HCT116 (cell line): ENCODE measurements around the gene ZMYM2. TPM values are rescaled to one million over a fixed set of nuclear protein-coding genes. Genes with fewer than 3 reads are reported as not detected.

Experiments used
- ATAC-seq: fragments of 200-7000 bp; cut with Tn5 transposase; 2 replicates; pipeline ENCODE4 v1.9.1; 2020; ENCODE audit warnings: mild to moderate bottlenecking, moderate library complexity
- BruUV-seq: library from RNA; stranded (reverse); fragments of 400-500 nt; replicated peaks from 2 replicates; lab custom pipeline; 2021; lab: Mats Ljungman, UMichigan
- CTCF ChIA-PET: fragments of 300-600 bp; sonication (Branson Sonifier 250); formaldehyde crosslinking; loops from one replicate; lab custom pipeline; 2021; ENCODE audit warnings: antibody characterized with exemption; lab: Charles Lee
- POLR2A ChIA-PET: fragments of 300-600, 350-600 bp; sonication (Branson Sonifier 250); formaldehyde crosslinking; loops from one replicate; lab custom pipeline; 2021; ENCODE audit warnings: antibody characterized with exemption; lab: Charles Lee
- RAD21 ChIA-PET, 2 experiments: fragments of 300-600 bp; sonication (Branson Sonifier 250); formaldehyde crosslinking; loops; one replicate each; lab custom pipeline; 2023; ENCODE audit warnings: low total read pairs in 2 of 2; ENCODE audit not compliant: uncharacterized antibody in 2 of 2, unreplicated experiment in 2 of 2, low non-redundant PET in 1 of 2; lab: Charles Lee
- DNase-seq: peaks from one replicate; pipeline ENCODE4 v3.0.0-alpha.2; 2010; ENCODE audit warnings: low read depth, low spot score
- H2AFZ ChIP-seq: fragments of 200-600 bp; shearing (Covaris generic), sonication (generic); 2 replicates; pipeline ENCODE4 v1.6.1; 2017; ENCODE audit warnings: low read depth, mixed run types, mixed read lengths, antibody characterized with exemption, low read length; ENCODE audit not compliant: poor library complexity, severe bottlenecking
- H3K27ac ChIP-seq: 2 replicates; pipeline ENCODE4 v1.5.1; 2012; ENCODE audit warnings: low read depth, low read length
- H3K27me3 ChIP-seq: fragments of 200-600 bp; sonication (generic); 2 replicates; pipeline ENCODE4 v1.6.1; 2016; ENCODE audit warnings: mixed run types, low read length, mixed read lengths; ENCODE audit not compliant: insufficient read depth
- H3K36me3 ChIP-seq, 2 experiments: fragments of 200-500 bp in 1 of 2; fragments of 200-600 bp in 1 of 2; sonication (Bioruptor generic) in 1 of 2; sonication (generic) in 1 of 2; 2 replicates each; pipeline versions ENCODE4 v1.5.1 to v1.6.1; 2014 to 2016; ENCODE audit warnings: low read length in 2 of 2, inconsistent platforms in 1 of 2, mixed read lengths in 1 of 2, mixed run types in 1 of 2; ENCODE audit not compliant: insufficient read depth in 2 of 2, control insufficient read depth in 1 of 2
- H3K4me1 ChIP-seq, 2 experiments: fragments of 200-600 bp in 1 of 2; sonication (generic) in 1 of 2; 2 replicates each; pipeline versions ENCODE4 v1.5.1 to v1.6.1; 2012 to 2017; ENCODE audit warnings: low read length in 2 of 2, inconsistent platforms in 1 of 2, mild to moderate bottlenecking in 1 of 2, mixed read lengths in 1 of 2, mixed run types in 1 of 2, moderate library complexity in 1 of 2; ENCODE audit not compliant: insufficient read depth in 2 of 2, control insufficient read depth in 1 of 2
- H3K4me2 ChIP-seq: fragments of 200-600 bp; sonication (generic); 2 replicates; pipeline ENCODE4 v1.6.1; 2017; ENCODE audit warnings: mixed run types, low read length, mixed read lengths
- H3K4me3 ChIP-seq, 2 experiments: fragments of 200-600 bp in 1 of 2; sonication (generic) in 1 of 2; replicated peaks in 1 of 2; 2 replicates each; pipeline ENCODE4 v1.5.1; 2011 to 2016; ENCODE audit warnings: low read length in 2 of 2, control low read depth in 1 of 2, low read depth in 1 of 2, mild to moderate bottlenecking in 1 of 2, mixed read lengths in 1 of 2, mixed run types in 1 of 2
- H3K79me2 ChIP-seq: fragments of 200-600 bp; sonication (generic); 2 replicates; pipeline ENCODE4 v1.6.1; 2017; ENCODE audit warnings: mild to moderate bottlenecking, mixed run types, low read length, moderate library complexity, mixed read lengths; ENCODE audit not compliant: insufficient read depth
- H3K9ac ChIP-seq: fragments of 200-600 bp; sonication (generic); 2 replicates; pipeline ENCODE4 v1.6.1; 2016; ENCODE audit warnings: low read length, mixed read lengths
- H3K9me2 ChIP-seq: fragments of 200-600 bp; sonication (generic), shearing (Covaris generic); 2 replicates; pipeline ENCODE4 v1.6.1; 2017; ENCODE audit warnings: mixed run types, mild to moderate bottlenecking, moderate library complexity; ENCODE audit not compliant: insufficient read depth
- H3K9me3 ChIP-seq, 2 experiments: fragments of 200-500 bp in 1 of 2; fragments of 200-600 bp in 1 of 2; sonication (Bioruptor generic) in 1 of 2; sonication (generic) in 1 of 2; 2 replicates each; pipeline ENCODE4 v1.6.1; 2014 to 2017; ENCODE audit warnings: low read length in 2 of 2, mixed read lengths in 2 of 2, inconsistent platforms in 1 of 2, low read depth in 1 of 2, mild to moderate bottlenecking in 1 of 2, mixed run types in 1 of 2, moderate library complexity in 1 of 2; ENCODE audit not compliant: control insufficient read depth in 1 of 2, insufficient read depth in 1 of 2
- H4K20me1 ChIP-seq: fragments of 200-600 bp; sonication (generic), shearing (Covaris generic); 2 replicates; pipeline ENCODE4 v1.6.1; 2017; ENCODE audit warnings: mixed run types, mild to moderate bottlenecking, moderate library complexity; ENCODE audit not compliant: insufficient read depth
- CBX3 ChIP-seq: IDR thresholded peaks from 2 replicates; pipeline ENCODE4 v1.6.1; 2012; ENCODE audit warnings: low read depth
- CEBPB ChIP-seq: IDR thresholded peaks from 2 replicates; pipeline ENCODE4 v1.6.1; 2012; ENCODE audit warnings: low read depth
- EGR1 ChIP-seq: IDR thresholded peaks from 2 replicates; pipeline ENCODE4 v1.6.1; 2012; ENCODE audit warnings: low read depth
- ELF1 ChIP-seq: IDR thresholded peaks from 2 replicates; pipeline ENCODE4 v1.6.1; 2012; ENCODE audit warnings: low read depth, borderline replicate concordance
- FOSL1 ChIP-seq: IDR thresholded peaks from 2 replicates; pipeline ENCODE4 v1.6.1; 2012; ENCODE audit warnings: low read depth
- JUND ChIP-seq: IDR thresholded peaks from 2 replicates; pipeline ENCODE4 v1.6.1; 2012
- POLR2AphosphoS5 ChIP-seq: IDR thresholded peaks from 2 replicates; pipeline ENCODE4 v1.6.1; 2011; ENCODE audit warnings: mild to moderate bottlenecking, low read depth, low read length, moderate library complexity
- RAD21 ChIP-seq: IDR thresholded peaks from 2 replicates; pipeline ENCODE4 v1.6.1; 2012; ENCODE audit warnings: low read depth, mild to moderate bottlenecking
- SP1 ChIP-seq: IDR thresholded peaks from 2 replicates; pipeline ENCODE4 v1.6.1; 2012; ENCODE audit warnings: low read depth
- TCF7L2 ChIP-seq: IDR thresholded peaks from 2 replicates; pipeline ENCODE4 v1.7.0; 2011; ENCODE audit warnings: borderline replicate concordance, inconsistent platforms; ENCODE audit not compliant: insufficient read depth, insufficient read length; ENCODE audit errors: extremely low read depth
- ZFX ChIP-seq: fragments of 450-650 bp; IDR thresholded peaks from 2 replicates; pipeline ENCODE4 v1.6.1; 2017
- ZNF274 ChIP-seq: fragments of 200-500 bp; sonication (Bioruptor generic); IDR thresholded peaks from 2 replicates; pipeline ENCODE4 v1.6.1; 2014; ENCODE audit warnings: mild to moderate bottlenecking, low read depth, low read length, inconsistent platforms
- intact Hi-C: fragments of 100-400 bp; cut with micrococcal nuclease; formaldehyde crosslinking; loops from 2 replicates; pipeline ENCODE4 v1.10.0; 2022
- total RNA-seq: library from RNA; stranded (reverse); gene quantifications from one replicate; pipeline ENCODE4 v1.2.1, GENCODE V29; 2021; ENCODE audit not compliant: unreplicated experiment
- TF ChIP-seq, protein P1 (sequence below): IDR thresholded peaks from 2 replicates; pipeline ENCODE4 v1.6.1; 2012
- TF ChIP-seq, protein P2 (sequence below): IDR thresholded peaks from 2 replicates; pipeline ENCODE4 v1.6.1; 2012; ENCODE audit warnings: low read depth
- TF ChIP-seq, protein P3 (sequence below): IDR thresholded peaks from 2 replicates; pipeline ENCODE4 v1.6.1; 2012

Gene ZMYM2
- total RNA-seq, 1 experiment from 2014 or later = 53.0 TPM

DNA sequence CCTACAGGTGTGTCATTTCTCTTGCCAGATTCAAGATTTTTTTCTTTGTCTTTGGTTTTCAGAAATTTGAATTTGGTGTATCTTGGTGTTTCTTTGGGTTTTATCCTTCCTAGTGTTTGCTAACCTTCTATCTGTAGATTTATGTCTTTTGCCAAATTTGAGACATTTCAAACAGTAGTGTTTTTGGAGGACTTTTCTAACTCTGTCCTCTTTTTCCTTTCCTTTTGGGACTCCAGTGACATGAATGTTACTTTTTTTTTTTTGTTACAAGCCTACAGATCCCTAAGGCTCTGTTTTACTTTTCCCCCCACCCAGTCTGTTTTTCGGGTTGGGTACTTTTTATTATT lies 58.8 kb downstream of the ZMYM2 start:
- RAD21 ChIA-PET = no interaction called here

More for the DNA sequence above, 58.8 kb downstream of the ZMYM2 start:
- Histone ChIP-seq H3K4me3 (no peak overlapping the region), H3K9me3 (peaks cover 11 to 18% of the 10 kb centered on the region in 2 experiments), H3K27me3 (no peaks in the 10 kb centered on the region), H3K36me3 (peaks cover 2 to 31% of the 10 kb centered on the region in 2 experiments; a peak in 3 of 4 replicates), H3K4me1 (peaks cover 3 to 20% of the 10 kb centered on the region in 2 experiments; a peak in 3 of 4 replicates), H3K27ac (no peak overlapping the region), H3K4me2 (no peak overlapping the region), H3K9me2 (no peaks in the 10 kb centered on the region), H3K79me2 (peaks cover 58% of the 10 kb centered on the region), H3K9ac (no peak overlapping the region), H2AFZ (no peak overlapping the region), H4K20me1 (no peaks in the 10 kb centered on the region)
- intact Hi-C loops = no loop called here
- ChIA-PET POLR2A (no interaction called here), CTCF (no interaction called here)
- TF ChIP-seq, protein P1, sequence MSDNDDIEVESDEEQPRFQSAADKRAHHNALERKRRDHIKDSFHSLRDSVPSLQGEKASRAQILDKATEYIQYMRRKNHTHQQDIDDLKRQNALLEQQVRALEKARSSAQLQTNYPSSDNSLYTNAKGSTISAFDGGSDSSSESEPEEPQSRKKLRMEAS = no peak
- no peak for TF ChIP-seq JUND
- no peak for TF ChIP-seq ZFX
- no peak for TF ChIP-seq SP1
- no peak for TF ChIP-seq ELF1
- no peak for TF ChIP-seq POLR2AphosphoS5
- TF ChIP-seq EGR1 = no peak
- no peak for TF ChIP-seq CBX3
- TF ChIP-seq TCF7L2 = no peak
- TF ChIP-seq, protein P2, sequence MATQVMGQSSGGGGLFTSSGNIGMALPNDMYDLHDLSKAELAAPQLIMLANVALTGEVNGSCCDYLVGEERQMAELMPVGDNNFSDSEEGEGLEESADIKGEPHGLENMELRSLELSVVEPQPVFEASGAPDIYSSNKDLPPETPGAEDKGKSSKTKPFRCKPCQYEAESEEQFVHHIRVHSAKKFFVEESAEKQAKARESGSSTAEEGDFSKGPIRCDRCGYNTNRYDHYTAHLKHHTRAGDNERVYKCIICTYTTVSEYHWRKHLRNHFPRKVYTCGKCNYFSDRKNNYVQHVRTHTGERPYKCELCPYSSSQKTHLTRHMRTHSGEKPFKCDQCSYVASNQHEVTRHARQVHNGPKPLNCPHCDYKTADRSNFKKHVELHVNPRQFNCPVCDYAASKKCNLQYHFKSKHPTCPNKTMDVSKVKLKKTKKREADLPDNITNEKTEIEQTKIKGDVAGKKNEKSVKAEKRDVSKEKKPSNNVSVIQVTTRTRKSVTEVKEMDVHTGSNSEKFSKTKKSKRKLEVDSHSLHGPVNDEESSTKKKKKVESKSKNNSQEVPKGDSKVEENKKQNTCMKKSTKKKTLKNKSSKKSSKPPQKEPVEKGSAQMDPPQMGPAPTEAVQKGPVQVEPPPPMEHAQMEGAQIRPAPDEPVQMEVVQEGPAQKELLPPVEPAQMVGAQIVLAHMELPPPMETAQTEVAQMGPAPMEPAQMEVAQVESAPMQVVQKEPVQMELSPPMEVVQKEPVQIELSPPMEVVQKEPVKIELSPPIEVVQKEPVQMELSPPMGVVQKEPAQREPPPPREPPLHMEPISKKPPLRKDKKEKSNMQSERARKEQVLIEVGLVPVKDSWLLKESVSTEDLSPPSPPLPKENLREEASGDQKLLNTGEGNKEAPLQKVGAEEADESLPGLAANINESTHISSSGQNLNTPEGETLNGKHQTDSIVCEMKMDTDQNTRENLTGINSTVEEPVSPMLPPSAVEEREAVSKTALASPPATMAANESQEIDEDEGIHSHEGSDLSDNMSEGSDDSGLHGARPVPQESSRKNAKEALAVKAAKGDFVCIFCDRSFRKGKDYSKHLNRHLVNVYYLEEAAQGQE = no peak
- no peak for TF ChIP-seq CEBPB
- no peak for TF ChIP-seq ZNF274
- TF ChIP-seq FOSL1 = no peak
- TF ChIP-seq, protein P3, sequence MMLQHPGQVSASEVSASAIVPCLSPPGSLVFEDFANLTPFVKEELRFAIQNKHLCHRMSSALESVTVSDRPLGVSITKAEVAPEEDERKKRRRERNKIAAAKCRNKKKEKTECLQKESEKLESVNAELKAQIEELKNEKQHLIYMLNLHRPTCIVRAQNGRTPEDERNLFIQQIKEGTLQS = no peak
- no peak for TF ChIP-seq RAD21
- ATAC-seq (no peak), DNase-seq (no peak)
- BruUV-seq = no TSS peak
